Measurements from ENCODE around the gene THOC7.

DNA sequence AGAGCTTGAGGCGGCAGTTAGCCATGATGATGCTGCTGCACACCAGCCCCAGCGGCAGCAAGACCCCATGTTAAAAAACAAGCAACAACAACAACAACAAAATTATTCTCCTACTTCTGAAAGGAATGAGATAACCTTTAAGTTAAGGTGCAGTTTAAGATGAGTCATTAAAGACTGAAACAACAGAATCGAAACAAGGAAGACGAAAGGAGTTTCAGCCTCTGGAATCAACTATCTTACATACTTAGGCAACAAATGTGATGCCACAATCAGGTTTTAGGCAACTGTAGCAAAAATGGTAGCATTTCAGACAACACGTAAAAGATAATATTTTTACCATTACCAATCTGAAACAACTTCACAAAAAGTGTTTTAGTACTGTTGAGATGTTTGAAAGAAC, 36.4 kb upstream of the THOC7 start:
- TF ChIP-seq, protein P1, sequence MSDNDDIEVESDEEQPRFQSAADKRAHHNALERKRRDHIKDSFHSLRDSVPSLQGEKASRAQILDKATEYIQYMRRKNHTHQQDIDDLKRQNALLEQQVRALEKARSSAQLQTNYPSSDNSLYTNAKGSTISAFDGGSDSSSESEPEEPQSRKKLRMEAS (IDR thresholded peaks at IDR 0.05; ENCODE audit: low read depth, low read length) = no peak
- TF ChIP-seq CTCF (IDR thresholded peaks at IDR 0.05; ENCODE audit: low read depth, low read length) (no peak), MYC (IDR thresholded peaks at IDR 0.05; ENCODE audit: low read depth, low read length) (no peak), POLR2A (IDR thresholded peaks at IDR 0.05; ENCODE audit: extremely low read depth, insufficient read length) (no peak)
